ENCODE data around the gene INO80D. TPM values are rescaled to one million over a fixed set of nuclear protein-coding genes. Genes with fewer than 3 reads are reported as not detected.

The INO80D gene
- total and polyA plus RNA-seq, 2 of the 13 experiments (the other 11 are each of a cell fraction or from before 2014, with no cell fraction given), result 7.6 to 7.9 TPM

DNA sequence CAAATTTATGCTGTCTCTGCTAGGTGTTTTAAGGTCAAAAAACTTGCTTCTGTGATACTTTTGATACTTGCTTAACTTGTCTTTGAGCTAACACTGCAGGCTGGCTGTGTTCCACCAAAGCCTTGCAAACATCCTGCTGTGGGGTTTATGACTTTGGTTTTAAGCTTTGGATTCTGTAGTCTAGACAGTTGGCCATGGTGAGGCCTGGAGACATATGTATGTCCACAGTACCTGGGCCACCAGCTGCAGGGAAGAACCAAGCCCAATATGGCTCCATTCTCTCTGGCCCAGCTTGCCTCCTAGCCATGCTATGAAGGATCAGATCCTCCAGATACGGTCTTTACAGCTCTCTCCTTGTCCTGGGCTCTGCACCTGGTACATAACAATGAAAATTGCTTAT lies 113.9 kb downstream of the INO80D start (continued):
- TF ChIP-seq POGK (CRISPR knock-in tag; conservative IDR thresholded peaks at IDR 0.05) (no peak), PBX2 (CRISPR knock-in tag; IDR thresholded peaks at IDR 0.05) (no peak), MYNN (CRISPR knock-in tag; IDR thresholded peaks at IDR 0.05; ENCODE audit: low read depth) (no peak), TCF7 (IDR thresholded peaks at IDR 0.05; ENCODE audit: low read depth) (no peak), RARG (CRISPR knock-in tag; IDR thresholded peaks at IDR 0.05; ENCODE audit: low read depth) (no peak), GMEB1 (CRISPR knock-in tag; IDR thresholded peaks at IDR 0.05; ENCODE audit: borderline replicate concordance) (no peak; the same call in 1 of the 2 replicates), ZNF225 (CRISPR knock-in tag; IDR thresholded peaks at IDR 0.05) (no peak), ZSCAN31 (CRISPR knock-in tag; IDR thresholded peaks at IDR 0.05; ENCODE audit: low read depth) (no peak), CBX5 (CRISPR knock-in tag; IDR thresholded peaks at IDR 0.05; ENCODE audit: borderline replicate concordance) (no peak), GTF2F1 (IDR thresholded peaks at IDR 0.05; ENCODE audit: low read length) (no peak), PLRG1 (conservative IDR thresholded peaks at IDR 0.05) (no peak), TFAP4 (IDR thresholded peaks at IDR 0.05; ENCODE audit: borderline replicate concordance, low read depth) (peak; percentile 22; the same call in 1 of the 2 replicates), NKX3-1 (CRISPR knock-in tag; IDR thresholded peaks at IDR 0.05) (no peak), ZFP36L1 (CRISPR knock-in tag; IDR thresholded peaks at IDR 0.05) (no peak), NBN (conservative IDR thresholded peaks at IDR 0.05) (no peak), NONO (IDR thresholded peaks at IDR 0.05) (no peak), NONO (CRISPR knock-in tag; conservative IDR thresholded peaks at IDR 0.05) (no peak)
- TF ChIP-seq, protein P1, sequence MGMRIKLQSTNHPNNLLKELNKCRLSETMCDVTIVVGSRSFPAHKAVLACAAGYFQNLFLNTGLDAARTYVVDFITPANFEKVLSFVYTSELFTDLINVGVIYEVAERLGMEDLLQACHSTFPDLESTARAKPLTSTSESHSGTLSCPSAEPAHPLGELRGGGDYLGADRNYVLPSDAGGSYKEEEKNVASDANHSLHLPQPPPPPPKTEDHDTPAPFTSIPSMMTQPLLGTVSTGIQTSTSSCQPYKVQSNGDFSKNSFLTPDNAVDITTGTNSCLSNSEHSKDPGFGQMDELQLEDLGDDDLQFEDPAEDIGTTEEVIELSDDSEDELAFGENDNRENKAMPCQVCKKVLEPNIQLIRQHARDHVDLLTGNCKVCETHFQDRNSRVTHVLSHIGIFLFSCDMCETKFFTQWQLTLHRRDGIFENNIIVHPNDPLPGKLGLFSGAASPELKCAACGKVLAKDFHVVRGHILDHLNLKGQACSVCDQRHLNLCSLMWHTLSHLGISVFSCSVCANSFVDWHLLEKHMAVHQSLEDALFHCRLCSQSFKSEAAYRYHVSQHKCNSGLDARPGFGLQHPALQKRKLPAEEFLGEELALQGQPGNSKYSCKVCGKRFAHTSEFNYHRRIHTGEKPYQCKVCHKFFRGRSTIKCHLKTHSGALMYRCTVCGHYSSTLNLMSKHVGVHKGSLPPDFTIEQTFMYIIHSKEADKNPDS (CRISPR knock-in tag; IDR thresholded peaks at IDR 0.05), result no peak
- TF ChIP-seq, protein P2, sequence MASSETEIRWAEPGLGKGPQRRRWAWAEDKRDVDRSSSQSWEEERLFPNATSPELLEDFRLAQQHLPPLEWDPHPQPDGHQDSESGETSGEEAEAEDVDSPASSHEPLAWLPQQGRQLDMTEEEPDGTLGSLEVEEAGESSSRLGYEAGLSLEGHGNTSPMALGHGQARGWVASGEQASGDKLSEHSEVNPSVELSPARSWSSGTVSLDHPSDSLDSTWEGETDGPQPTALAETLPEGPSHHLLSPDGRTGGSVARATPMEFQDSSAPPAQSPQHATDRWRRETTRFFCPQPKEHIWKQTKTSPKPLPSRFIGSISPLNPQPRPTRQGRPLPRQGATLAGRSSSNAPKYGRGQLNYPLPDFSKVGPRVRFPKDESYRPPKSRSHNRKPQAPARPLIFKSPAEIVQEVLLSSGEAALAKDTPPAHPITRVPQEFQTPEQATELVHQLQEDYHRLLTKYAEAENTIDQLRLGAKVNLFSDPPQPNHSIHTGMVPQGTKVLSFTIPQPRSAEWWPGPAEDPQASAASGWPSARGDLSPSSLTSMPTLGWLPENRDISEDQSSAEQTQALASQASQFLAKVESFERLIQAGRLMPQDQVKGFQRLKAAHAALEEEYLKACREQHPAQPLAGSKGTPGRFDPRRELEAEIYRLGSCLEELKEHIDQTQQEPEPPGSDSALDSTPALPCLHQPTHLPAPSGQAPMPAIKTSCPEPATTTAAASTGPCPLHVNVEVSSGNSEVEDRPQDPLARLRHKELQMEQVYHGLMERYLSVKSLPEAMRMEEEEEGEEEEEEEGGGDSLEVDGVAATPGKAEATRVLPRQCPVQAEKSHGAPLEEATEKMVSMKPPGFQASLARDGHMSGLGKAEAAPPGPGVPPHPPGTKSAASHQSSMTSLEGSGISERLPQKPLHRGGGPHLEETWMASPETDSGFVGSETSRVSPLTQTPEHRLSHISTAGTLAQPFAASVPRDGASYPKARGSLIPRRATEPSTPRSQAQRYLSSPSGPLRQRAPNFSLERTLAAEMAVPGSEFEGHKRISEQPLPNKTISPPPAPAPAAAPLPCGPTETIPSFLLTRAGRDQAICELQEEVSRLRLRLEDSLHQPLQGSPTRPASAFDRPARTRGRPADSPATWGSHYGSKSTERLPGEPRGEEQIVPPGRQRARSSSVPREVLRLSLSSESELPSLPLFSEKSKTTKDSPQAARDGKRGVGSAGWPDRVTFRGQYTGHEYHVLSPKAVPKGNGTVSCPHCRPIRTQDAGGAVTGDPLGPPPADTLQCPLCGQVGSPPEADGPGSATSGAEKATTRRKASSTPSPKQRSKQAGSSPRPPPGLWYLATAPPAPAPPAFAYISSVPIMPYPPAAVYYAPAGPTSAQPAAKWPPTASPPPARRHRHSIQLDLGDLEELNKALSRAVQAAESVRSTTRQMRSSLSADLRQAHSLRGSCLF (CRISPR knock-in tag; IDR thresholded peaks at IDR 0.05; ENCODE audit: borderline replicate concordance), result no peak

Data from HepG2 (cell line).